Prostate gland (tissue), 2 donors: ENCODE measurements around the gene DLG3. TPM values are rescaled to one million over a fixed set of nuclear protein-coding genes. Genes with fewer than 3 reads are reported as not detected.
A peak's percentile ranks its signal among the peaks of the same experiment; 100 is the strongest.

Experiments
- DNase-seq: peaks from one replicate; pipeline ENCODE4 v3.0.0-alpha.2; 2019; ENCODE audit warnings: low spot score
- H3K27ac ChIP-seq, 2 donors: fragments of 200-600 bp; sonication (generic); 2 replicates each; pipeline ENCODE4 v1.5.1; 2017 to 2019
- H3K27me3 ChIP-seq: fragments of 200-600 bp; sonication (generic); replicated peaks from 2 replicates; pipeline ENCODE4 v1.5.1; 2019; ENCODE audit not compliant: insufficient read depth
- H3K36me3 ChIP-seq, 2 donors: fragments of 200-600 bp; sonication (generic); 1 replicate in 1 of 2; 2 replicates in 1 of 2; pipeline versions ENCODE4 v1.5.1 to v1.8.1; 2017 to 2019
- H3K4me1 ChIP-seq: fragments of 200-600 bp; sonication (generic); replicated peaks from 2 replicates; pipeline ENCODE4 v1.5.1; 2019
- H3K4me3 ChIP-seq, 2 donors: fragments of 200-600 bp; sonication (generic); 2 replicates each; pipeline ENCODE4 v1.5.1; 2017 to 2019
- H3K9me3 ChIP-seq: fragments of 200-600 bp; sonication (generic); 2 replicates; pipeline ENCODE4 v1.5.1; 2017
- POLR2A ChIP-seq: fragments of 450-650 bp; IDR thresholded peaks from one replicate; pipeline ENCODE4 v1.6.1; 2016; ENCODE audit warnings: antibody characterized with exemption, mild to moderate bottlenecking
- POLR2AphosphoS5 ChIP-seq: sonication (generic); formaldehyde crosslinking; IDR thresholded peaks from one replicate; pipeline ENCODE4 v1.6.1; 2017; ENCODE audit warnings: antibody characterized with exemption
- WGBS: methylation state at CpG from one replicate; pipeline ENCODE4 v1.1.5; 2018; 5-methylcytosine and 5-hydroxymethylcytosine counted together
- intact Hi-C: fragments of 100-400 bp; cut with DNase I; formaldehyde crosslinking; loops from one replicate; pipeline ENCODE4 v1.14.2; 2022
- total RNA-seq, 2 donors: library from RNA; depleted of rRNA; stranded (reverse); fragments of >200 nt; gene quantifications; one replicate each; pipeline ENCODE4 v1.1.0, GENCODE V29; 2016
- TF ChIP-seq, protein P1 (sequence below), 4 experiments: fragments of 200-600 bp in 2 of 4; fragments of 450-650 bp in 2 of 4; sonication (generic) in 2 of 4; IDR thresholded peaks; 1 replicate in 3 of 4; 2 replicates in 1 of 4; pipeline ENCODE4 v1.5.1; 2016 to 2019; ENCODE audit warnings: antibody characterized with exemption in 4 of 4, mild to moderate bottlenecking in 2 of 4, moderate library complexity in 2 of 4

The DLG3 gene
- total RNA-seq, 2 donors from 2014 or later: 11.9 to 29.1 TPM

- Histone ChIP-seq H3K4me3 (no peak overlapping the region), H3K4me1 (no peaks in the 10 kb centered on the region), H3K36me3 (no peaks in the 10 kb centered on the region), H3K27me3 (no peaks in the 10 kb centered on the region), H3K27ac (no peak overlapping the region), H3K9me3 (no peaks in the 10 kb centered on the region)
- no peak for DNase-seq
- intact Hi-C loops: no loop called here
- no peak for TF ChIP-seq POLR2A
- TF ChIP-seq, protein P1, sequence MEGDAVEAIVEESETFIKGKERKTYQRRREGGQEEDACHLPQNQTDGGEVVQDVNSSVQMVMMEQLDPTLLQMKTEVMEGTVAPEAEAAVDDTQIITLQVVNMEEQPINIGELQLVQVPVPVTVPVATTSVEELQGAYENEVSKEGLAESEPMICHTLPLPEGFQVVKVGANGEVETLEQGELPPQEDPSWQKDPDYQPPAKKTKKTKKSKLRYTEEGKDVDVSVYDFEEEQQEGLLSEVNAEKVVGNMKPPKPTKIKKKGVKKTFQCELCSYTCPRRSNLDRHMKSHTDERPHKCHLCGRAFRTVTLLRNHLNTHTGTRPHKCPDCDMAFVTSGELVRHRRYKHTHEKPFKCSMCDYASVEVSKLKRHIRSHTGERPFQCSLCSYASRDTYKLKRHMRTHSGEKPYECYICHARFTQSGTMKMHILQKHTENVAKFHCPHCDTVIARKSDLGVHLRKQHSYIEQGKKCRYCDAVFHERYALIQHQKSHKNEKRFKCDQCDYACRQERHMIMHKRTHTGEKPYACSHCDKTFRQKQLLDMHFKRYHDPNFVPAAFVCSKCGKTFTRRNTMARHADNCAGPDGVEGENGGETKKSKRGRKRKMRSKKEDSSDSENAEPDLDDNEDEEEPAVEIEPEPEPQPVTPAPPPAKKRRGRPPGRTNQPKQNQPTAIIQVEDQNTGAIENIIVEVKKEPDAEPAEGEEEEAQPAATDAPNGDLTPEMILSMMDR (IDR thresholded peaks at IDR 0.05): no peak
- TF ChIP-seq POLR2AphosphoS5: no peak
- WGBS: 92% methylated on average over 5 of the region's 5 CpGs
These were observed 31.7 kb downstream of the DLG3 start for GRCh38 chrX:70476166-70476933.

DNA sequence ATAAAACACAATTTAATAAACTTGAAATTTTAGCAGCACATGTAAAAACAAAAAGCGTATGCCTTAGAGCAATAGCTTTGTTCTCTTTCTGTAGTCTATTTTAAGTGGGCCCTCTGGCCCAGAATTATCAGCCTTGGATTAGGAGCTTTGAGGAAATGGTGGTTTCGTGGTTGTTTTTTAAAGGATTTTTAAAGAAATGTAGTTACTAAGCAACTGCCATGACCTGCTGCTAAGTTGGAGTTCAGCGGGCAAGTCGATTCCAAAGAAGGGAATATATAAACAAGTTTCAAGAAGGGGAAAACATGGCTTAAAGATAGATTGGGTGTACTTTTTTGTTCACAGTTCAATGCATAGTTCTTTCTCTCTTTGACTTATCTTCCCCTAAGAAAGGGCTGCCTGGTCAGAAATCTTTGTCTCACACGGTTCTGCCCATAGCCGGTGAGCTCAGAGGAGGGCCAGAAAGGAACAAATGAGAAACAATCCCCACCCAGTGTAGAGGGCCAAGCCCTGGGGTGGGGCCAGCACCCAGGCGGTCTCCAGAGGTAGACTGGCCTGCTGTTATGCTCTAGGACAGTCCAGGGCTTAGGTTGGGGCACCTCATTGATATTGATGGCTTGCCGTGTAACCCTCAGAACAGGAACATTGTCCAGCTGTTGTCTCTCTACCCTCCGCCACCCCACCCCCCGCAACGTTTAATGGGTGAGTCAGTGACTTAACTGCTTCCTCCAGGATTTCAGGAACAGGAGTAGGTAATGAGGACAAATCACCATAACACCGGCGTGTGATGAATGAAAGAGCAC lies 32.5 kb downstream of the DLG3 start:
- DNase-seq: peak; percentile 28
- intact Hi-C loops: no loop called here
- no peaks in the 10 kb centered on the region for H3K36me3 ChIP-seq
- no peak overlapping the region for H3K4me3 ChIP-seq
- H3K4me1 ChIP-seq: no peaks in the 10 kb centered on the region
- peak overlapping the region; percentile 38 to 54 for H3K27ac ChIP-seq
- whole genome bisulfite sequencing: 21% methylated on average over 13 of the region's 13 CpGs
- TF ChIP-seq POLR2A (no peak), POLR2AphosphoS5 (peak; percentile 31)
- TF ChIP-seq, protein P1 (IDR thresholded peaks at IDR 0.05): no peak
- no peaks in the 10 kb centered on the region for H3K9me3 ChIP-seq
- no peaks in the 10 kb centered on the region for H3K27me3 ChIP-seq

GRCh38 chrX:70477734-70478075 lies 33.1 kb downstream of the DLG3 start:
- DNase-seq: no peak
- intact Hi-C loops: no loop called here
- Histone ChIP-seq H3K9me3 (no peaks in the 10 kb centered on the region), H3K27me3 (no peaks in the 10 kb centered on the region), H3K4me1 (no peaks in the 10 kb centered on the region), H3K27ac (peak overlapping the region in 1 of 2 donors; percentile 54), H3K4me3 (no peak overlapping the region), H3K36me3 (no peaks in the 10 kb centered on the region)
- 22% methylated on average over 4 of the region's 4 CpGs for WGBS
- TF ChIP-seq, protein P1 (IDR thresholded peaks at IDR 0.05): no peak
- no peak for TF ChIP-seq POLR2AphosphoS5
- no peak for TF ChIP-seq POLR2A

- Histone ChIP-seq H3K4me1 (no peaks in the 10 kb centered on the region), H3K36me3 (no peaks in the 10 kb centered on the region), H3K4me3 (no peak overlapping the region), H3K27ac (peak overlapping the region; percentile 39 to 53), H3K9me3 (no peaks in the 10 kb centered on the region), H3K27me3 (no peaks in the 10 kb centered on the region)
- WGBS: 68% methylated on average over 10 of the region's 10 CpGs
- no peak for DNase-seq
- TF ChIP-seq POLR2AphosphoS5: no peak
- no peak for TF ChIP-seq POLR2A
- TF ChIP-seq, protein P1 (IDR thresholded peaks at IDR 0.05): no peak
- intact Hi-C loops: no loop called here
These were observed 34.1 kb downstream of the DLG3 start for GRCh38 chrX:70478526-70479245.
